SJCRH30 (cell line): ENCODE results near the gene PARP4. TPM values are rescaled to one million over a fixed set of nuclear protein-coding genes. Genes with fewer than 3 reads are reported as not detected.
"Not testable (repeated sequence)": the region's sequence is repeated elsewhere in the genome, so short reads cannot be mapped to it uniquely, and the experiment has no call there.

Experiments used
- DNase-seq, 2 experiments: peaks; one replicate each; pipeline ENCODE4 v3.0.0-alpha.2; 2015 to 2020
- H3K27ac ChIP-seq: fragments of 250-450 bp; sonication (Bioruptor Pico); 2 replicates; pipeline ENCODE4 v1.5.1; 2020; ENCODE audit warnings: mild to moderate bottlenecking, moderate library complexity
- H3K27me3 ChIP-seq: fragments of 250-450 bp; sonication (Bioruptor Pico); 2 replicates; pipeline ENCODE4 v1.5.1; 2020; ENCODE audit warnings: mild to moderate bottlenecking, moderate library complexity
- H3K36me3 ChIP-seq: fragments of 250-450 bp; sonication (Bioruptor Pico); 2 replicates; pipeline ENCODE4 v1.5.1; 2020; ENCODE audit warnings: mild to moderate bottlenecking, moderate library complexity
- H3K4me1 ChIP-seq: fragments of 250-450 bp; sonication (Bioruptor Pico); 2 replicates; pipeline ENCODE4 v1.5.1; 2020; ENCODE audit warnings: mild to moderate bottlenecking, moderate library complexity
- H3K4me3 ChIP-seq: fragments of 250-450 bp; sonication (Bioruptor Pico); 2 replicates; pipeline ENCODE4 v1.5.1; 2020; ENCODE audit warnings: mild to moderate bottlenecking, moderate library complexity
- H3K9me3 ChIP-seq: fragments of 250-450 bp; sonication (Bioruptor Pico); replicated peaks from 2 replicates; pipeline ENCODE4 v1.5.1; 2020; ENCODE audit warnings: mild to moderate bottlenecking, moderate library complexity
- total RNA-seq: library from RNA; depleted of rRNA; stranded (reverse); fragments of >200 nt; shearing (Covaris generic); gene quantifications from 2 replicates; pipeline ENCODE4 v1.2.3, GENCODE V29; 2014

The PARP4 gene
- total RNA-seq, 1 experiment from 2014 or later = 54.0 TPM

- no peak overlapping the region for H3K27ac ChIP-seq
- DNase-seq = no peak
- H3K27me3 ChIP-seq = no peaks in the 10 kb centered on the region
- no peaks in the 10 kb centered on the region for H3K9me3 ChIP-seq
- no peak overlapping the region for H3K4me3 ChIP-seq
- peaks cover 4% of the 10 kb centered on the region for H3K4me1 ChIP-seq
- H3K36me3 ChIP-seq = no peaks in the 10 kb centered on the region
Measured at GRCh38 chr13:24516919-24517318, 4.3 kb upstream of the PARP4 start.

- Histone ChIP-seq H3K27me3 (no peaks in the 10 kb centered on the region), H3K36me3 (no peaks in the 10 kb centered on the region; the same call in 1 of the 2 replicates), H3K9me3 (no peaks in the 10 kb centered on the region), H3K4me3 (peak overlapping the region; percentile 78), H3K27ac (peak overlapping the region; percentile 76), H3K4me1 (peaks cover 4% of the 10 kb centered on the region)
- DNase-seq = no peak
Measured at GRCh38 chr13:24512908-24513213, 283 bp upstream of the PARP4 start.

- peak overlapping the region; percentile 78 for H3K4me3 ChIP-seq
- peak overlapping the region; percentile 76 for H3K27ac ChIP-seq
- no peaks in the 10 kb centered on the region; the same call in 1 of the 2 replicates for H3K36me3 ChIP-seq
- no peaks in the 10 kb centered on the region for H3K9me3 ChIP-seq
- H3K4me1 ChIP-seq = peaks cover 4% of the 10 kb centered on the region
- no peak for DNase-seq
- H3K27me3 ChIP-seq = no peaks in the 10 kb centered on the region
Measured at GRCh38 chr13:24511816-24512196, 772 bp downstream of the PARP4 start.

- no peaks in the 10 kb centered on the region; the same call in 1 of the 2 replicates for H3K36me3 ChIP-seq
- peaks cover 4% of the 10 kb centered on the region for H3K4me1 ChIP-seq
- H3K27ac ChIP-seq = peak overlapping the region; percentile 76
- H3K4me3 ChIP-seq = peak overlapping the region; percentile 78
- no peaks in the 10 kb centered on the region for H3K27me3 ChIP-seq
- DNase-seq = peak; percentile 18 to 51
- no peaks in the 10 kb centered on the region for H3K9me3 ChIP-seq
Measured at GRCh38 chr13:24511019-24511815, 1.4 kb downstream of the PARP4 start.

- H3K36me3 ChIP-seq = peaks cover 5% of the 10 kb centered on the region; the same call in 1 of the 2 replicates
- H3K4me1 ChIP-seq = no peaks in the 10 kb centered on the region; the same call in 1 of the 2 replicates
- no peak overlapping the region for H3K4me3 ChIP-seq
- no peak for DNase-seq
- H3K9me3 ChIP-seq = no peaks in the 10 kb centered on the region
- H3K27ac ChIP-seq = no peak overlapping the region
- H3K27me3 ChIP-seq = no peaks in the 10 kb centered on the region
Measured at GRCh38 chr13:24506698-24507335, 5.8 kb downstream of the PARP4 start.

GRCh38 chr13:24506283-24506682 lies 6.3 kb downstream of the PARP4 start:
- H3K4me3 ChIP-seq, H3K9me3 ChIP-seq, DNase-seq, H3K36me3 ChIP-seq, H3K4me1 ChIP-seq, H3K27me3 ChIP-seq, H3K27ac ChIP-seq: not testable (repeated sequence)

GRCh38 chr13:24505756-24506155 lies 6.8 kb downstream of the PARP4 start:
- no peaks in the 10 kb centered on the region; the same call in 1 of the 2 replicates for H3K4me1 ChIP-seq

GRCh38 chr13:24505256-24505655 lies 7.3 kb downstream of the PARP4 start:
- DNase-seq = no peak
- Histone ChIP-seq H3K27me3 (no peaks in the 10 kb centered on the region), H3K9me3 (no peaks in the 10 kb centered on the region), H3K36me3 (peaks cover 5% of the 10 kb centered on the region; the same call in 1 of the 2 replicates), H3K27ac (no peak overlapping the region), H3K4me3 (no peak overlapping the region), H3K4me1 (no peaks in the 10 kb centered on the region; the same call in 1 of the 2 replicates)

More at GRCh38 chr13:24505756-24506155, 6.8 kb downstream of the PARP4 start:
- Histone ChIP-seq H3K36me3 (peaks cover 5% of the 10 kb centered on the region; the same call in 1 of the 2 replicates), H3K9me3 (no peaks in the 10 kb centered on the region), H3K27ac (no peak overlapping the region), H3K27me3 (no peaks in the 10 kb centered on the region), H3K4me3 (no peak overlapping the region)
- no peak for DNase-seq

GRCh38 chr13:24503379-24503696 lies 9.2 kb downstream of the PARP4 start:
- Histone ChIP-seq H3K27ac (no peak overlapping the region), H3K27me3 (no peaks in the 10 kb centered on the region), H3K36me3 (peaks cover 5% of the 10 kb centered on the region; the same call in 1 of the 2 replicates), H3K4me1 (no peaks in the 10 kb centered on the region; the same call in 1 of the 2 replicates), H3K4me3 (no peak overlapping the region), H3K9me3 (no peaks in the 10 kb centered on the region)
- no peak for DNase-seq

- Histone ChIP-seq H3K9me3 (no peaks in the 10 kb centered on the region), H3K27ac (no peak overlapping the region), H3K36me3 (peaks cover 6% of the 10 kb centered on the region; the same call in 1 of the 2 replicates), H3K27me3 (no peaks in the 10 kb centered on the region), H3K4me3 (no peak overlapping the region), H3K4me1 (no peaks in the 10 kb centered on the region; the same call in 1 of the 2 replicates)
- peak in 1 of 2 experiments; percentile 16 for DNase-seq
Measured at GRCh38 chr13:24502533-24503378, 9.8 kb downstream of the PARP4 start.

GRCh38 chr13:24500977-24501376 lies 11.6 kb downstream of the PARP4 start:
- no peaks in the 10 kb centered on the region for H3K27me3 ChIP-seq
- H3K9me3 ChIP-seq = no peaks in the 10 kb centered on the region
- H3K27ac ChIP-seq = no peak overlapping the region
- no peaks in the 10 kb centered on the region; the same call in 1 of the 2 replicates for H3K4me1 ChIP-seq
- no peak for DNase-seq
- no peak overlapping the region for H3K4me3 ChIP-seq
- H3K36me3 ChIP-seq = peaks cover 10% of the 10 kb centered on the region; the same call in 1 of the 2 replicates

GRCh38 chr13:24497742-24498141 lies 14.8 kb downstream of the PARP4 start:
- Histone ChIP-seq H3K4me3 (no peak overlapping the region), H3K27ac (no peak overlapping the region), H3K27me3 (no peaks in the 10 kb centered on the region), H3K4me1 (no peaks in the 10 kb centered on the region), H3K9me3 (no peaks in the 10 kb centered on the region), H3K36me3 (peaks cover 23% of the 10 kb centered on the region)
- no peak for DNase-seq

- H3K36me3 ChIP-seq = peaks cover 29% of the 10 kb centered on the region
- not testable (repeated sequence) for H3K9me3 ChIP-seq, H3K4me3 ChIP-seq, H3K27ac ChIP-seq, DNase-seq, H3K4me1 ChIP-seq, H3K27me3 ChIP-seq
Measured at GRCh38 chr13:24496295-24496694, 16.3 kb downstream of the PARP4 start.

- H3K27me3 ChIP-seq = no peaks in the 10 kb centered on the region
- H3K27ac ChIP-seq = no peak overlapping the region
- peaks cover 29% of the 10 kb centered on the region for H3K36me3 ChIP-seq
- H3K9me3 ChIP-seq = no peaks in the 10 kb centered on the region
- H3K4me1 ChIP-seq = peaks cover 1% of the 10 kb centered on the region
- no peak overlapping the region for H3K4me3 ChIP-seq
- DNase-seq = no peak
Measured at GRCh38 chr13:24495151-24495729, 17.3 kb downstream of the PARP4 start.
